HG03378 (cell line): ENCODE data around the gene PLEKHM3.

Source experiments
- ATAC-seq: cut with Tn5 transposase; IDR thresholded peaks from one replicate; pipeline ENCODE4 v1.9.1; 2021; ENCODE audit warnings: mild to moderate bottlenecking, moderate library complexity; ENCODE audit not compliant: unreplicated experiment

PLEKHM3 gene

GRCh38 chr2:207772081-207772843, 253.1 kb downstream of the PLEKHM3 start:
- ATAC-seq = no peak

GRCh38 chr2:207771421-207771820, 253.9 kb downstream of the PLEKHM3 start:
- no peak for ATAC-seq
